Prostate gland (tissue), 2 donors: ENCODE measurements around the gene HDAC1.

Source experiments
- POLR2A ChIP-seq: fragments of 450-650 bp; IDR thresholded peaks from one replicate; pipeline ENCODE4 v1.6.1; 2016; ENCODE audit warnings: antibody characterized with exemption, mild to moderate bottlenecking
- TF ChIP-seq, protein P1 (sequence below), 4 experiments: fragments of 200-600 bp in 2 of 4; fragments of 450-650 bp in 2 of 4; sonication (generic) in 2 of 4; IDR thresholded peaks; 1 replicate in 3 of 4; 2 replicates in 1 of 4; pipeline ENCODE4 v1.5.1; 2016 to 2019; ENCODE audit warnings: antibody characterized with exemption in 4 of 4, mild to moderate bottlenecking in 2 of 4, moderate library complexity in 2 of 4

DNA sequence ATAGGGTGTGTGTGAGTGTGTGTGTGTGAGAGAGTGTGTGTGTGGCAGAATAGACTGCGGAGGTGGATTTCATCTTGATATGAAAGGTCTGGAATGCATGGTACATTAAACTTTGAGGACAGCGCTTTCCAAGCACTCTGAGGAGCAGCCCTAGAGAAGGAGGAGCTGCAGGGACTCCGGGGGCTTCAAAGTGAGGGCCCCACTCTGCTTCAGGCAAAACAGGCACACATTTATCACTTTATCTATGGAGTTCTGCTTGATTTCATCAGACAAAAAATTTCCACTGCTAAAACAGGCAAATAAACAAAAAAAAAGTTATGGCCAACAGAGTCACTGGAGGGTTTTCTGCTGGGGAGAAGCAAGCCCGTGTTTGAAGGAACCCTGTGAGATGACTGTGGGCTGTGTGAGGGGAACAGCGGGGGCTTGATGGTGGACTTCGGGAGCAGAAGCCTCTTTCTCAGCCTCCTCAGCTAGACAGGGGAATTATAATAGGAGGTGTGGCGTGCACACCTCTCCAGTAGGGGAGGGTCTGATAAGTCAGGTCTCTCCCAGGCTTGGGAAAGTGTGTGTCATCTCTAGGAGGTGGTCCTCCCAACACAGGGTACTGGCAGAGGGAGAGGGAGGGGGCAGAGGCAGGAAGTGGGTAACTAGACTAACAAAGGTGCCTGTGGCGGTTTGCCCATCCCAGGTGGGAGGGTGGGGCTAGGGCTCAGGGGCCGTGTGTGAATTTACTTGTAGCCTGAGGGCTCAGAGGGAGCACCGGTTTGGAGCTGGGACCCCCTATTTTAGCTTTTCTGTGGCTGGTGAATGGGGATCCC is 18.3 kb upstream of the HDAC1 start:
- TF ChIP-seq, protein P1, sequence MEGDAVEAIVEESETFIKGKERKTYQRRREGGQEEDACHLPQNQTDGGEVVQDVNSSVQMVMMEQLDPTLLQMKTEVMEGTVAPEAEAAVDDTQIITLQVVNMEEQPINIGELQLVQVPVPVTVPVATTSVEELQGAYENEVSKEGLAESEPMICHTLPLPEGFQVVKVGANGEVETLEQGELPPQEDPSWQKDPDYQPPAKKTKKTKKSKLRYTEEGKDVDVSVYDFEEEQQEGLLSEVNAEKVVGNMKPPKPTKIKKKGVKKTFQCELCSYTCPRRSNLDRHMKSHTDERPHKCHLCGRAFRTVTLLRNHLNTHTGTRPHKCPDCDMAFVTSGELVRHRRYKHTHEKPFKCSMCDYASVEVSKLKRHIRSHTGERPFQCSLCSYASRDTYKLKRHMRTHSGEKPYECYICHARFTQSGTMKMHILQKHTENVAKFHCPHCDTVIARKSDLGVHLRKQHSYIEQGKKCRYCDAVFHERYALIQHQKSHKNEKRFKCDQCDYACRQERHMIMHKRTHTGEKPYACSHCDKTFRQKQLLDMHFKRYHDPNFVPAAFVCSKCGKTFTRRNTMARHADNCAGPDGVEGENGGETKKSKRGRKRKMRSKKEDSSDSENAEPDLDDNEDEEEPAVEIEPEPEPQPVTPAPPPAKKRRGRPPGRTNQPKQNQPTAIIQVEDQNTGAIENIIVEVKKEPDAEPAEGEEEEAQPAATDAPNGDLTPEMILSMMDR (IDR thresholded peaks at IDR 0.05), result no peak
- no peak for TF ChIP-seq POLR2A
